A549 (cell line): ENCODE data around the gene OBSL1. TPM values are rescaled to one million over a fixed set of nuclear protein-coding genes. Genes with fewer than 3 reads are reported as not detected.

Experiments
- ATAC-seq, 2 experiments: fragments of 200-7000 bp in 1 of 2; fragments of >200 bp in 1 of 2; cut with Nextera tagmentation in 1 of 2; cut with Tn5 transposase in 1 of 2; 3 replicates each; pipeline versions ENCODE4 v1.8.0 to v1.9.1; 2018 to 2020; ENCODE audit warnings: mild to moderate bottlenecking in 1 of 2, moderate library complexity in 1 of 2
- CTCF ChIA-PET: fragments of 300-600 bp; sonication (Branson Sonifier 250); formaldehyde crosslinking; extraction: SDS; loops from one replicate; lab custom pipeline; 2021; ENCODE audit warnings: antibody characterized with exemption, inconsistent platforms; lab: Yijun Ruan, JAX
- POLR2A ChIA-PET: fragments of 350-600 bp; formaldehyde crosslinking; extraction: SDS; loops from one replicate; lab custom pipeline; 2021; ENCODE audit warnings: antibody characterized with exemption, inconsistent platforms; lab: Yijun Ruan, JAX
- DNase-seq, 2 experiments: peaks; one replicate each; pipeline versions ENCODE4 v3.0.0 to v3.0.0-alpha.2; 2011 to 2016; ENCODE audit warnings: low read depth in 1 of 2, low spot score in 1 of 2
- FAIRE-seq: peaks from 2 replicates; lab custom pipeline; 2011; peaks lifted over from hg19 to GRCh38; lab: Jason Lieb, UNC
- H3K27ac ChIP-seq, 2 experiments: fragments of >200 bp; sonication (Bioruptor Twin); formaldehyde crosslinking; 3 replicates each; pipeline ENCODE4 v1.5.1; 2016 to 2017
- H3K4me1 ChIP-seq: fragments of >200 bp; sonication (Bioruptor Twin); formaldehyde crosslinking; 3 replicates; pipeline ENCODE4 v1.6.1; 2016
- H3K4me2 ChIP-seq: fragments of >200 bp; sonication (Bioruptor Twin); formaldehyde crosslinking; 3 replicates; pipeline ENCODE4 v1.6.1; 2016
- H3K4me3 ChIP-seq: fragments of >200 bp; sonication (Bioruptor Twin); formaldehyde crosslinking; 3 replicates; pipeline ENCODE4 v1.5.1; 2016
- H3K9me3 ChIP-seq: fragments of >200 bp; sonication (Bioruptor Twin); formaldehyde crosslinking; 3 replicates; pipeline ENCODE4 v1.6.1; 2016
- ATOH8 ChIP-seq: fragments of 250-450 bp; sonication (Bioruptor Pico); IDR thresholded peaks from 2 replicates; pipeline ENCODE4 v1.5.0; 2020; ENCODE audit warnings: low read depth, mild to moderate bottlenecking, moderate library complexity
- BHLHE40 ChIP-seq: IDR thresholded peaks from 2 replicates; pipeline ENCODE4 v1.6.1; 2012; ENCODE audit warnings: low read depth, low read length, inconsistent platforms
- CHD2 ChIP-seq: fragments of 150-350 bp; IDR thresholded peaks from 2 replicates; pipeline ENCODE4 v1.6.1; 2014; ENCODE audit warnings: low read length; ENCODE audit not compliant: partially characterized antibody
- CHD4 ChIP-seq: fragments of 200-600 bp; sonication (generic); IDR thresholded peaks from 2 replicates; pipeline ENCODE4 v1.6.1; 2016; ENCODE audit warnings: antibody characterized with exemption, mild to moderate bottlenecking, borderline replicate concordance
- EP300 ChIP-seq, 2 experiments: fragments of >200 bp; sonication (Bioruptor Twin); formaldehyde crosslinking; IDR thresholded peaks; 2 replicates in 1 of 2; 3 replicates in 1 of 2; pipeline ENCODE4 v1.6.1; 2016 to 2017
- FOSB ChIP-seq: fragments of 250-450 bp; sonication (Bioruptor Pico); IDR thresholded peaks from 2 replicates; pipeline ENCODE4 v1.5.0; 2020; ENCODE audit warnings: mild to moderate bottlenecking, moderate library complexity
- HOXB13 ChIP-seq: fragments of 250-450 bp; sonication (Bioruptor Pico); IDR thresholded peaks from 2 replicates; pipeline ENCODE4 v1.5.0; 2020; ENCODE audit warnings: low read depth, mild to moderate bottlenecking, moderate library complexity
- KDM1A ChIP-seq: fragments of 200-600 bp; sonication (generic); IDR thresholded peaks from 2 replicates; pipeline ENCODE4 v1.6.1; 2016; ENCODE audit warnings: low read depth, mild to moderate bottlenecking
- KDM5A ChIP-seq: fragments of 200-600 bp; sonication (generic); IDR thresholded peaks from 2 replicates; pipeline ENCODE4 v1.6.1; 2016; ENCODE audit warnings: antibody characterized with exemption, mild to moderate bottlenecking
- MAX ChIP-seq: IDR thresholded peaks from 2 replicates; pipeline ENCODE4 v1.6.1; 2012
- NPAS2 ChIP-seq: fragments of 250-450 bp; sonication (Bioruptor Pico); IDR thresholded peaks from 2 replicates; pipeline ENCODE4 v1.8.0; 2022; ENCODE audit warnings: mild to moderate bottlenecking, moderate library complexity, borderline replicate concordance
- POLR2AphosphoS2 ChIP-seq: conservative IDR thresholded peaks from 2 replicates; pipeline ENCODE4 v1.6.1; 2012; ENCODE audit warnings: low read length, improper control_type of control experiment, inconsistent platforms
- RARB ChIP-seq: fragments of 250-450 bp; sonication (Bioruptor Pico); IDR thresholded peaks from 2 replicates; pipeline ENCODE4 v1.8.0; 2021; ENCODE audit warnings: mild to moderate bottlenecking, moderate library complexity
- REST ChIP-seq: fragments of 200-600 bp; sonication (generic); IDR thresholded peaks from 2 replicates; pipeline ENCODE4 v1.6.1; 2016; ENCODE audit warnings: antibody characterized with exemption, mild to moderate bottlenecking, moderate library complexity
- SMC3 ChIP-seq: fragments of >200 bp; sonication (Bioruptor Twin); formaldehyde crosslinking; IDR thresholded peaks from 3 replicates; pipeline ENCODE4 v1.6.1; 2018; ENCODE audit warnings: inconsistent platforms
- TP53 ChIP-seq: fragments of 250-450 bp; sonication (Bioruptor Pico); IDR thresholded peaks from 2 replicates; pipeline ENCODE4 v1.5.0; 2021; ENCODE audit warnings: mild to moderate bottlenecking, moderate library complexity
- ZFP36 ChIP-seq: fragments of 450-650 bp; IDR thresholded peaks from 2 replicates; pipeline ENCODE4 v1.6.1; 2014; ENCODE audit warnings: borderline replicate concordance; ENCODE audit not compliant: partially characterized antibody
- WGBS: methylation state at CpG from one replicate; pipeline ENCODE4 v1.1.6; 2017; ENCODE audit errors: missing lambda C conversion rate; 5-methylcytosine and 5-hydroxymethylcytosine counted together
- polyA plus RNA-seq, 4 experiments: library from polyadenylated mRNA; depleted of rRNA in 3 of 4; stranded (reverse); fragments of >200 nt; fragmentation: RNase III in 1 of 4; extraction: RNeasy Plus Mini Kit Qiagen cat#74134 plus additional on column Dnase treatment in 1 of 4; gene quantifications; 2 replicates in 3 of 4; 3 replicates in 1 of 4; pipeline ENCODE4 v1.2.3, GENCODE V29; 2011 to 2017

OBSL1 gene
- polyA plus RNA-seq, 2 of the 4 experiments (the other 2 are of a cell fraction), result 14.4 to 31.8 TPM

- Histone ChIP-seq H3K4me1 (peaks cover 12% of the 10 kb centered on the region), H3K4me3 (no peak overlapping the region), H3K27ac (no peak overlapping the region)
- no peak for FAIRE-seq
- DNase-seq, result no peak
- CTCF ChIA-PET, result interaction anchor here (2.7 to 89.4 kb wide), 3 partner anchors 2 to 106 kb away, joined by 14 to 3291 read pairs (median 3291); partner anchors contain the start of genes ASIC4, CHPF, GMPPA and SPEG
- TF ChIP-seq KDM5A, result no peak
- TF ChIP-seq ATOH8, result no peak
- TF ChIP-seq CHD4, result no peak
- TF ChIP-seq POLR2AphosphoS2, result no peak
- no peak for TF ChIP-seq BHLHE40
- no peak for TF ChIP-seq NPAS2 (CRISPR knock-in tag)
- TF ChIP-seq CHD2, result no peak
- no peak for TF ChIP-seq MAX
- no peak for TF ChIP-seq FOSB (CRISPR knock-in tag)
- TF ChIP-seq TP53 (CRISPR knock-in tag), result no peak
- TF ChIP-seq, all 56 proteins: peak for 0
- Histone ChIP-seq H3K9me3 (no peaks in the 10 kb centered on the region), H3K4me2 (no peak overlapping the region)
- 79% methylated on average over 4 of the region's 4 CpGs for WGBS
- POLR2A ChIA-PET, result interaction anchor here (2.5 kb wide), 1 partner anchor 10 kb away, joined by 24 read pairs; the partner anchor contains the start of gene GMPPA
- no peak for ATAC-seq
These were observed 63.0 kb downstream of the OBSL1 start for GRCh38 chr2:219508444-219508734.

GRCh38 chr2:219507581-219508443, 63.5 kb downstream of the OBSL1 start:
- Histone ChIP-seq H3K4me3 (no peak overlapping the region), H3K4me2 (no peak overlapping the region), H3K9me3 (no peaks in the 10 kb centered on the region), H3K27ac (no peak overlapping the region), H3K4me1 (peaks cover 12% of the 10 kb centered on the region)
- ATAC-seq (no peak), FAIRE-seq (no peak), DNase-seq (no peak)
- no peak for TF ChIP-seq CHD2
- TF ChIP-seq REST, result peak; percentile 49; the same call in 1 of the 2 replicates
- no peak for TF ChIP-seq RARB (CRISPR knock-in tag)
- no peak for TF ChIP-seq SMC3
- TF ChIP-seq EP300 (IDR thresholded peaks at IDR 0.05), result no peak
- TF ChIP-seq HOXB13 (CRISPR knock-in tag), result no peak
- no peak for TF ChIP-seq ZFP36
- TF ChIP-seq KDM1A, result no peak
- CTCF ChIA-PET, result interaction anchor here (1.8 to 89.4 kb wide), 4 partner anchors 2 to 105 kb away, joined by 4 to 3291 read pairs (median 1652); partner anchors contain the start of genes ASIC4, CHPF, GMPPA and SPEG
- POLR2A ChIA-PET, result interaction anchor here (1.3 kb wide), 1 partner anchor 10 kb away, joined by 9 read pairs; the partner anchor contains the start of gene GMPPA
- WGBS, result 48% methylated on average over 8 of the region's 8 CpGs
